H1 (cell line): ENCODE data around the gene CD300C.

ENCODE experiments used
- CEBPB ChIP-seq: IDR thresholded peaks from 2 replicates; pipeline ENCODE4 v1.6.1; 2012; ENCODE audit warnings: low read depth, low read length
- EP300 ChIP-seq, 2 experiments: IDR thresholded peaks; 1 replicate in 1 of 2; 2 replicates in 1 of 2; pipeline ENCODE4 v1.6.1; 2011 to 2012; ENCODE audit warnings: low read depth in 2 of 2, low read length in 2 of 2, mild to moderate bottlenecking in 2 of 2, borderline replicate concordance in 1 of 2, inconsistent platforms in 1 of 2, moderate library complexity in 1 of 2
- EZH2 ChIP-seq: fragments of 200-600 bp; sonication (generic); IDR thresholded peaks from 2 replicates; pipeline ENCODE4 v1.7.1; 2012; ENCODE audit warnings: low read depth, mild to moderate bottlenecking, moderate library complexity, low read length, inconsistent platforms; ENCODE audit not compliant: severe bottlenecking
- JUND ChIP-seq: IDR thresholded peaks from 2 replicates; pipeline ENCODE4 v1.6.1; 2011; ENCODE audit warnings: mild to moderate bottlenecking, improper control_type of control experiment, low read length
- PHF8 ChIP-seq: fragments of 200-600 bp; sonication (generic); conservative IDR thresholded peaks from 2 replicates; pipeline ENCODE4 v1.7.1; 2012; ENCODE audit warnings: low read depth, mild to moderate bottlenecking, inconsistent platforms, low read length, moderate library complexity
- POLR2A ChIP-seq, 2 experiments: IDR thresholded peaks; 1 replicate in 1 of 2; 2 replicates in 1 of 2; pipeline ENCODE4 v1.6.1; 2011; ENCODE audit warnings: low read depth in 2 of 2, low read length in 2 of 2, mild to moderate bottlenecking in 2 of 2; ENCODE audit errors: control extremely low read depth in 1 of 2
- RAD21 ChIP-seq, 2 experiments: IDR thresholded peaks in 1 of 2; conservative IDR thresholded peaks in 1 of 2; 2 replicates each; pipeline ENCODE4 v1.6.1; 2011; ENCODE audit warnings: low read depth in 2 of 2, low read length in 2 of 2, improper control_type of control experiment in 1 of 2, inconsistent platforms in 1 of 2, mild to moderate bottlenecking in 1 of 2, moderate library complexity in 1 of 2
- SIRT6 ChIP-seq: IDR thresholded peaks from one replicate; pipeline ENCODE4 v1.7.1; 2012; ENCODE audit warnings: low read length, inconsistent platforms
- TAF1 ChIP-seq: IDR thresholded peaks from 2 replicates; pipeline ENCODE4 v1.6.1; 2011; ENCODE audit warnings: mild to moderate bottlenecking, low read depth, low read length
- TF ChIP-seq, protein P1 (sequence below), 3 experiments: IDR thresholded peaks; 1 replicate in 2 of 3; 2 replicates in 1 of 3; pipeline versions ENCODE4 v1.5.1 to v1.6.1; 2011; ENCODE audit warnings: low read length in 3 of 3, mild to moderate bottlenecking in 3 of 3, inconsistent platforms in 2 of 3, low read depth in 1 of 3, moderate library complexity in 1 of 3; ENCODE audit not compliant: insufficient read depth in 1 of 3; ENCODE audit errors: control extremely low read depth in 1 of 3

DNA sequence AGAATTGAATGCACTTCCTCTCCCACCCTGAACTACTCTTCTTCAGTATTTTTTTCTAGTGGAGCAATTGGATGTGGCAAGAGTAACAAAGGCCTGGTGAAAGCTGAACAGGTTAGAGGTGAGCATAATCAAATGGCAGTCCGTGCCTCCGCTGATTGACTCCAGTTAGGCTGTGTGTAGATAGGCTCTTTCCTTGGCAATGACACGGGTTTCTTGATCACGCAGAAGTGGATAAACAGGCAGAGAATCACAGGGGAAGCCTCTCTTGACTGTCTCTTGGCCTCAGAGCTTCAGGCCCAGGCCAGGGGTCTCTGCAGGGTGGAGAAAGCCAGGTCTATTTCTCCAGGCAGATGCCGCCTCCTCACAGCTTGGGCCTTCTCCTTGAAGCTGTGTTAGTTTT, 18.8 kb downstream of the CD300C start:
- TF ChIP-seq SIRT6 (no peak), PHF8 (no peak), EZH2 (no peak), CEBPB (no peak), EP300 (IDR thresholded peaks at IDR 0.05; ENCODE audit: borderline replicate concordance in 1 of 2, low read depth in 2 of 2, low read length in 2 of 2) (no peak), JUND (no peak), TAF1 (no peak), RAD21 (IDR thresholded peaks at IDR 0.05 in 1 of 2, conservative IDR thresholded peaks at IDR 0.05 in 1 of 2; ENCODE audit: low read depth in 2 of 2, low read length in 2 of 2) (no peak), POLR2A (IDR thresholded peaks at IDR 0.05; ENCODE audit: control extremely low read depth in 1 of 2, low read depth in 2 of 2, low read length in 2 of 2) (no peak)
- TF ChIP-seq, protein P1, sequence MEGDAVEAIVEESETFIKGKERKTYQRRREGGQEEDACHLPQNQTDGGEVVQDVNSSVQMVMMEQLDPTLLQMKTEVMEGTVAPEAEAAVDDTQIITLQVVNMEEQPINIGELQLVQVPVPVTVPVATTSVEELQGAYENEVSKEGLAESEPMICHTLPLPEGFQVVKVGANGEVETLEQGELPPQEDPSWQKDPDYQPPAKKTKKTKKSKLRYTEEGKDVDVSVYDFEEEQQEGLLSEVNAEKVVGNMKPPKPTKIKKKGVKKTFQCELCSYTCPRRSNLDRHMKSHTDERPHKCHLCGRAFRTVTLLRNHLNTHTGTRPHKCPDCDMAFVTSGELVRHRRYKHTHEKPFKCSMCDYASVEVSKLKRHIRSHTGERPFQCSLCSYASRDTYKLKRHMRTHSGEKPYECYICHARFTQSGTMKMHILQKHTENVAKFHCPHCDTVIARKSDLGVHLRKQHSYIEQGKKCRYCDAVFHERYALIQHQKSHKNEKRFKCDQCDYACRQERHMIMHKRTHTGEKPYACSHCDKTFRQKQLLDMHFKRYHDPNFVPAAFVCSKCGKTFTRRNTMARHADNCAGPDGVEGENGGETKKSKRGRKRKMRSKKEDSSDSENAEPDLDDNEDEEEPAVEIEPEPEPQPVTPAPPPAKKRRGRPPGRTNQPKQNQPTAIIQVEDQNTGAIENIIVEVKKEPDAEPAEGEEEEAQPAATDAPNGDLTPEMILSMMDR (IDR thresholded peaks at IDR 0.05; ENCODE audit: control extremely low read depth in 1 of 3, insufficient read depth in 1 of 3, low read depth in 1 of 3, low read length in 3 of 3) = no peak
